HG03066 (cell line): ENCODE data around the gene EPS8L3.
"Not testable (repeated sequence)": the region's sequence is repeated elsewhere in the genome, so short reads cannot be mapped to it uniquely, and the experiment has no call there.

Experiments
- ATAC-seq: cut with Tn5 transposase; IDR thresholded peaks from one replicate; pipeline ENCODE4 v1.9.1; 2021; ENCODE audit warnings: low read depth; ENCODE audit not compliant: unreplicated experiment

Gene EPS8L3

GRCh38 chr1:109750241-109750882, 13.4 kb downstream of the EPS8L3 start:
- ATAC-seq: no peak

GRCh38 chr1:109749221-109749620, 14.5 kb downstream of the EPS8L3 start:
- ATAC-seq: no peak

GRCh38 chr1:109748311-109748710, 15.4 kb downstream of the EPS8L3 start:
- not testable (repeated sequence) for ATAC-seq

- ATAC-seq: peak; percentile 21
These were observed 22.9 kb downstream of the EPS8L3 start, which contains the start of gene GSTM3 for GRCh38 chr1:109740615-109741373. GSTM3 (minus strand) TSS chr1:109741038; CDS start chr1:109740287, 751 bp downstream.

- peak; percentile 95 for ATAC-seq
These were observed 23.7 kb downstream of the EPS8L3 start for GRCh38 chr1:109739738-109740614.

- ATAC-seq: no peak
These were observed 30.4 kb downstream of the EPS8L3 start for GRCh38 chr1:109733236-109733870.

GRCh38 chr1:109732390-109732881, 31.3 kb downstream of the EPS8L3 start:
- no peak for ATAC-seq

- no peak for ATAC-seq
These were observed 33.1 kb downstream of the EPS8L3 start for GRCh38 chr1:109730666-109731065.

GRCh38 chr1:109728870-109729269, 34.9 kb downstream of the EPS8L3 start:
- no peak for ATAC-seq

GRCh38 chr1:109726728-109727373, 36.9 kb downstream of the EPS8L3 start:
- no peak for ATAC-seq

- no peak for ATAC-seq
These were observed 37.7 kb downstream of the EPS8L3 start for GRCh38 chr1:109726007-109726406.

GRCh38 chr1:109725510-109725909, 38.2 kb downstream of the EPS8L3 start:
- ATAC-seq: no peak

- no peak for ATAC-seq
These were observed 38.8 kb downstream of the EPS8L3 start for GRCh38 chr1:109724933-109725332.

GRCh38 chr1:109722908-109723691, 40.6 kb downstream of the EPS8L3 start:
- ATAC-seq: no peak

GRCh38 chr1:109721971-109722370, 41.8 kb downstream of the EPS8L3 start:
- ATAC-seq: no peak

- no peak for ATAC-seq
These were observed 42.7 kb downstream of the EPS8L3 start for GRCh38 chr1:109721042-109721441.

GRCh38 chr1:109719337-109719837, 44.3 kb downstream of the EPS8L3 start:
- ATAC-seq: no peak

GRCh38 chr1:109718495-109718894, 45.2 kb downstream of the EPS8L3 start:
- no peak for ATAC-seq

- ATAC-seq: no peak
These were observed 46.0 kb downstream of the EPS8L3 start for GRCh38 chr1:109717729-109718128.
